Lung (tissue), 12 donors: Measurements from ENCODE around the gene MYB. TPM values are rescaled to one million over a fixed set of nuclear protein-coding genes. Genes with fewer than 3 reads are reported as not detected.

Experiments used
- ATAC-seq: fragments of 200-7000 bp; cut with Tn5 transposase; one replicate; pipeline ENCODE4 v1.9.1; 2020; ENCODE audit warnings: moderate number of reproducible peaks; ENCODE audit not compliant: insufficient read depth, low FRiP score
- DNase-seq, 3 donors: peaks; one replicate each; pipeline ENCODE4 v3.0.0-alpha.2; 2013 to 2017
- H3K27ac ChIP-seq, 2 donors: one replicate each; pipeline ENCODE4 v1.5.1; 2013; ENCODE audit warnings: mild to moderate bottlenecking in 2 of 2, moderate library complexity in 2 of 2, control low read depth in 1 of 2, inconsistent platforms in 1 of 2, low read depth in 1 of 2, low read length in 1 of 2
- H3K27me3 ChIP-seq, 3 donors: one replicate each; pipeline ENCODE4 v1.5.1; 2013; ENCODE audit warnings: low read length in 2 of 3; ENCODE audit not compliant: control insufficient read depth in 3 of 3, insufficient read depth in 3 of 3
- H3K36me3 ChIP-seq, 4 donors: one replicate each; pipeline ENCODE4 v1.5.1; 2013; ENCODE audit warnings: low read length in 4 of 4, mild to moderate bottlenecking in 1 of 4, moderate library complexity in 1 of 4; ENCODE audit not compliant: control insufficient read depth in 4 of 4, insufficient read depth in 4 of 4
- H3K4me1 ChIP-seq, 5 donors: one replicate each; pipeline ENCODE4 v1.5.1; 2013; ENCODE audit warnings: low read length in 5 of 5, mild to moderate bottlenecking in 2 of 5, moderate library complexity in 1 of 5; ENCODE audit not compliant: control insufficient read depth in 5 of 5, insufficient read depth in 5 of 5
- H3K4me3 ChIP-seq: one replicate; pipeline ENCODE4 v1.5.1; 2013; ENCODE audit warnings: mild to moderate bottlenecking, control low read depth, moderate library complexity
- H3K9ac ChIP-seq, 2 donors: one replicate each; pipeline ENCODE4 v1.5.1; 2013; ENCODE audit warnings: low read length in 2 of 2, control low read depth in 1 of 2; ENCODE audit not compliant: insufficient read depth in 1 of 2
- H3K9me3 ChIP-seq, 4 donors: one replicate each; pipeline ENCODE4 v1.5.1; 2013; ENCODE audit warnings: low read length in 3 of 4, mild to moderate bottlenecking in 1 of 4, moderate library complexity in 1 of 4; ENCODE audit not compliant: control insufficient read depth in 4 of 4, insufficient read depth in 3 of 4
- WGBS, 2 donors: extraction: QIAGEN DNeasy Blood & Tissue Kit; methylation state at CpG; one replicate each; pipeline ENCODE4 v1.1.7; 2013; 5-methylcytosine and 5-hydroxymethylcytosine counted together
- polyA plus RNA-seq, 2 donors: library from polyadenylated mRNA; stranded (reverse); fragments of 200-250 nt; gene quantifications; one replicate each; pipeline ENCODE4 v1.2.1, GENCODE V29; 2013
- total RNA-seq, 2 donors: library from RNA; depleted of rRNA in 1 of 2; stranded (reverse); fragments of >200 nt in 1 of 2; gene quantifications; one replicate each; pipeline ENCODE4 v1.2.1, GENCODE V29; 2014 to 2021
- TF ChIP-seq, protein P1 (sequence below): IDR thresholded peaks from 2 replicates; pipeline ENCODE4 v1.5.1; 2012; ENCODE audit warnings: mild to moderate bottlenecking; ENCODE audit errors: control extremely low read depth, extremely low read depth
- donor health status: control.
- donor health status: control.
- donor health status: Bipolar disorder and iron deficiency.
- donor health status: healthy.
- donor health status: DM: yes; HTN: yes; CAD: no.

Gene MYB
- total and polyA plus RNA-seq, 4 donors, result 1.3 to 11.3 (median 4.6) TPM

DNA sequence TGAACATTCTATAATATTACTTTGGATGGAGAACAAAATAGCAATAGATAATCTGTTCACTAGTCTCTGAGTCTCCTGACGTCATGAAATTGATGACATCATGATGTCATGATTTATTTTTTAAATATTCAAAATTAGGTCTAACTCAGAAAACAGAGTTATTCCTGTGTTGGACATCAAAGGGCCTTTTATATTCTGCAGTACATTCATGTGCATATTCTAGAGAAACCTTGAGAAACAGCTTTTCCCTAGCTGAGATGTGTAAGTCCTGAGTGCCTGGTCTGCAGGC lies 53.3 kb downstream of the MYB start:
- TF ChIP-seq, protein P1, sequence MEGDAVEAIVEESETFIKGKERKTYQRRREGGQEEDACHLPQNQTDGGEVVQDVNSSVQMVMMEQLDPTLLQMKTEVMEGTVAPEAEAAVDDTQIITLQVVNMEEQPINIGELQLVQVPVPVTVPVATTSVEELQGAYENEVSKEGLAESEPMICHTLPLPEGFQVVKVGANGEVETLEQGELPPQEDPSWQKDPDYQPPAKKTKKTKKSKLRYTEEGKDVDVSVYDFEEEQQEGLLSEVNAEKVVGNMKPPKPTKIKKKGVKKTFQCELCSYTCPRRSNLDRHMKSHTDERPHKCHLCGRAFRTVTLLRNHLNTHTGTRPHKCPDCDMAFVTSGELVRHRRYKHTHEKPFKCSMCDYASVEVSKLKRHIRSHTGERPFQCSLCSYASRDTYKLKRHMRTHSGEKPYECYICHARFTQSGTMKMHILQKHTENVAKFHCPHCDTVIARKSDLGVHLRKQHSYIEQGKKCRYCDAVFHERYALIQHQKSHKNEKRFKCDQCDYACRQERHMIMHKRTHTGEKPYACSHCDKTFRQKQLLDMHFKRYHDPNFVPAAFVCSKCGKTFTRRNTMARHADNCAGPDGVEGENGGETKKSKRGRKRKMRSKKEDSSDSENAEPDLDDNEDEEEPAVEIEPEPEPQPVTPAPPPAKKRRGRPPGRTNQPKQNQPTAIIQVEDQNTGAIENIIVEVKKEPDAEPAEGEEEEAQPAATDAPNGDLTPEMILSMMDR, result no peak
- no peak for ATAC-seq
- WGBS, 2 donors, result 48 to 67% methylated on average over 1 of the region's 1 CpG

DNA sequence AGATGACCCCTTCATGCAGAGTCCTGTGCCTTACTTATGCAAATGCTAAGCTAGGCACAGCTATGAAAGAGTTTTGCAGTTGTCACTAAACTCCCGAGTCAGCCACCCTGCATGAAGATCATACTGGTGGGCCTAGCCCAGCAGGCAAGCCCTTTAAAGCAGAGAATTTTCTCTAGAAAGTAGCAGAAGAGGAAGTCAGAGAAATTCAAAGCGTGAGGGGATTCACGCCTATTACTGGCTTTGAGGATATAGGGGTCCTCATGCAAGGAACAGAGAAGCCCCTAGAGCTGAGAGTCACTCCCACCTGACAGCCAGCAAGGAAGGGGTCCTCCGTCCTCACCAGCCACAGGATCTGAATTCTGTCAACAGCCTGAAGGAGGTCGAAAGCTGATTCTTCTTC lies 54.6 kb downstream of the MYB start:
- Histone ChIP-seq H3K4me3 (no peak overlapping the region), H3K36me3 (no peaks in the 10 kb centered on the region), H3K9ac (no peak overlapping the region), H3K4me1 (no peaks in the 10 kb centered on the region), H3K27me3 (no peaks in the 10 kb centered on the region), H3K27ac (no peak overlapping the region), H3K9me3 (no peaks in the 10 kb centered on the region)
- TF ChIP-seq, protein P1, result no peak
- 77 to 78% methylated on average over 5 of the region's 5 CpGs for WGBS, 2 donors
- ATAC-seq (no peak), DNase-seq (no peak)

More for the DNA sequence above, 53.3 kb downstream of the MYB start:
- Histone ChIP-seq H3K36me3 (no peaks in the 10 kb centered on the region), H3K9me3 (no peaks in the 10 kb centered on the region), H3K9ac (no peak overlapping the region), H3K4me3 (no peak overlapping the region), H3K27me3 (no peaks in the 10 kb centered on the region), H3K27ac (no peak overlapping the region), H3K4me1 (no peaks in the 10 kb centered on the region)
- DNase-seq, result no peak

DNA sequence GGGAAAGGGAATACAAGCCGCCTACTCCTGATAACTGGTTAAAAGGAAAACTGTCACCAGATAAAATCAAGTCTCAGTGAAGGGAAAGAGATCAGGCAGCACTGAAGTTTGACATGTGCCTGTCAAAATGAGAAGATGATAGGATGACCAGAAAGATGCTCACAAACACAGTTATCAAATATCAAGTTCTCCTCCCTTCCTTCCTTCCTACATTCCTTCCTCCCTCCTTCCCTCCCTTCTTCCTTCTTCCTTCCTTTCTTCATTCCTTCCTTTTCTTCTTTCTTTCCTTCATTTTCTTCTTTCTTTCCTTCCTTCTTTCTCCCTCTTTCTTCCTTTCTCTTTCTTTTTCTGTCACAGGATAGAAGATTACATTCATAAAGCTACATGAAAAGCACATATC lies 55.2 kb downstream of the MYB start:
- ATAC-seq (no peak), DNase-seq (no peak)
- no peak overlapping the region for H3K4me3 ChIP-seq
- no peaks in the 10 kb centered on the region for H3K9me3 ChIP-seq
- no peaks in the 10 kb centered on the region for H3K36me3 ChIP-seq
- TF ChIP-seq, protein P1, result no peak
- no peak overlapping the region for H3K27ac ChIP-seq
- no peaks in the 10 kb centered on the region for H3K4me1 ChIP-seq
- H3K27me3 ChIP-seq, result no peaks in the 10 kb centered on the region
- WGBS, 2 donors, result 68 to 87% methylated on average over 1 of the region's 1 CpG
- H3K9ac ChIP-seq, result no peak overlapping the region

DNA sequence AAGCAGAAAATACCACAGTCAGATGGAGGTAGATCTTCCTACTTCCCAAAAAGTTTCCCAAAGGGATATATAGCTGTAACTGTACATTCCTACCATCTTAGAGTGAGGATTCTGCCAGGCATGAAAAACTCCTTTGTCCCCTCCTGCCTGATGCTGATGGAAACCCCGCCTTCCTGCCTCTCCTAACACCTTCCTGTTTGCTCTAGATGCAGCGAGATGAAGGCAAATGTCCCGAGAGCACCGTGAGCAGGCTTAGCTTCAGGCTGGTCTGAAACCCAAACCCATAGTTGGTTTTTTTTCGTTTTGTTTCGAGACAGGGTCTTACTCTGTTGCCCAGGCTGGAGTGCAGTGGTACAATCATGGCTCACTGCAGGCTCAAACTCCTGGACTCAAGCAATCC lies 55.6 kb downstream of the MYB start:
- DNase-seq, result no peak
- TF ChIP-seq, protein P1, result no peak
- Histone ChIP-seq H3K9ac (no peak overlapping the region), H3K36me3 (no peaks in the 10 kb centered on the region), H3K27ac (no peak overlapping the region), H3K9me3 (no peaks in the 10 kb centered on the region), H3K4me3 (no peak overlapping the region), H3K27me3 (no peaks in the 10 kb centered on the region), H3K4me1 (no peaks in the 10 kb centered on the region)
- ATAC-seq, result no peak
- WGBS, 2 donors, result 51 to 53% methylated on average over 6 of the region's 6 CpGs
